Measurements from ENCODE around the gene BRD3OS. TPM values are rescaled to one million over a fixed set of nuclear protein-coding genes. Genes with fewer than 3 reads are reported as not detected.

The BRD3OS gene
- polyA plus RNA-seq, 12 donors = 8.2 to 15.7 (median 10.5) TPM; not detected in 1

- DNase-seq = no peak
These were observed 23.3 kb downstream of the BRD3OS start for GRCh38 chr9:134048582-134048968.

GRCh38 chr9:134049236-134049635 lies 24.0 kb downstream of the BRD3OS start:
- no peak for DNase-seq

GRCh38 chr9:134049772-134050588 lies 24.7 kb downstream of the BRD3OS start:
- no peak for DNase-seq

GRCh38 chr9:134050726-134051125 lies 25.4 kb downstream of the BRD3OS start:
- no peak for DNase-seq

- DNase-seq = no peak
These were observed 26.0 kb downstream of the BRD3OS start for GRCh38 chr9:134051319-134051718.

GRCh38 chr9:134052491-134052890 lies 27.2 kb downstream of the BRD3OS start:
- DNase-seq = no peak

GRCh38 chr9:134052941-134053340 lies 27.7 kb downstream of the BRD3OS start:
- DNase-seq = no peak

- no peak for DNase-seq
These were observed 28.2 kb downstream of the BRD3OS start for GRCh38 chr9:134053401-134053871.

- no peak for DNase-seq
These were observed 28.9 kb downstream of the BRD3OS start for GRCh38 chr9:134053941-134054761.

GRCh38 chr9:134054891-134055811 lies 29.9 kb downstream of the BRD3OS start:
- no peak for DNase-seq

GRCh38 chr9:134055981-134056461 lies 30.7 kb downstream of the BRD3OS start:
- peak; percentile 58 for DNase-seq

- no peak for DNase-seq
These were observed 31.4 kb downstream of the BRD3OS start for GRCh38 chr9:134056483-134057306.

GRCh38 chr9:134057307-134057657 lies 32.0 kb downstream of the BRD3OS start:
- no peak for DNase-seq

- DNase-seq = no peak
These were observed 32.7 kb downstream of the BRD3OS start for GRCh38 chr9:134057751-134058701.

- no peak for DNase-seq
These were observed 33.4 kb downstream of the BRD3OS start for GRCh38 chr9:134058716-134059115.

- no peak for DNase-seq
These were observed 33.9 kb downstream of the BRD3OS start for GRCh38 chr9:134059188-134059641.

- DNase-seq = no peak
These were observed 34.5 kb downstream of the BRD3OS start for GRCh38 chr9:134059661-134060395.

- DNase-seq = no peak
These were observed 35.3 kb downstream of the BRD3OS start for GRCh38 chr9:134060546-134060945.

Data from muscle of arm (tissue), 12 donors.